Caco-2 (cell line): ENCODE results near the gene MECR. TPM values are rescaled to one million over a fixed set of nuclear protein-coding genes. Genes with fewer than 3 reads are reported as not detected.

ENCODE experiments used
- BruUV-seq: library from RNA; stranded (reverse); fragments of 400-500 nt; replicated peaks from 2 replicates; lab custom pipeline; 2021; lab: Mats Ljungman, UMichigan
- CTCF ChIA-PET: fragments of 300-600 bp; sonication (Branson Sonifier 250); formaldehyde crosslinking; loops from one replicate; lab custom pipeline; 2022; ENCODE audit warnings: antibody characterized with exemption; lab: Charles Lee
- POLR2A ChIA-PET: fragments of 300-600 bp; sonication (Branson Sonifier 250); formaldehyde crosslinking; loops from one replicate; lab custom pipeline; 2022; ENCODE audit warnings: antibody characterized with exemption; lab: Charles Lee
- DNase-seq, 2 experiments: peaks; one replicate each; pipeline versions ENCODE4 v3.0.0 to v3.0.0-alpha.2; 2020 to 2022
- H3K27me3 ChIP-seq: replicated peaks from 2 replicates; pipeline ENCODE4 v1.6.0; 2011; ENCODE audit warnings: low read length; ENCODE audit not compliant: control insufficient read depth, insufficient read depth
- H3K36me3 ChIP-seq: 2 replicates; pipeline ENCODE4 v1.5.1; 2011; ENCODE audit warnings: low read length; ENCODE audit not compliant: control insufficient read depth, insufficient read depth
- H3K4me1 ChIP-seq: fragments of 250-450 bp; sonication (Bioruptor Pico); 2 replicates; pipeline ENCODE4 v1.5.1; 2020; ENCODE audit warnings: mild to moderate bottlenecking
- H3K4me3 ChIP-seq: 2 replicates; pipeline ENCODE4 v1.5.1; 2011; ENCODE audit warnings: low read depth, mild to moderate bottlenecking, control low read depth, low read length
- H3K9me3 ChIP-seq: fragments of 250-450 bp; sonication (Bioruptor Pico); 2 replicates; pipeline ENCODE4 v1.5.1; 2020; ENCODE audit warnings: mild to moderate bottlenecking, moderate library complexity
- H3K27ac Mint-ChIP-seq: one replicate; pipeline ENCODE4 v1.8.0; 2022; ENCODE audit warnings: mixed read lengths; ENCODE audit not compliant: unreplicated experiment
- H3K27me3 Mint-ChIP-seq: one replicate; pipeline ENCODE4 v1.8.0; 2022; ENCODE audit warnings: mixed read lengths; ENCODE audit not compliant: insufficient read depth, unreplicated experiment
- H3K36me3 Mint-ChIP-seq: one replicate; pipeline ENCODE4 v1.8.0; 2022; ENCODE audit warnings: mild to moderate bottlenecking, mixed read lengths; ENCODE audit not compliant: insufficient read depth, unreplicated experiment
- H3K4me1 Mint-ChIP-seq: one replicate; pipeline ENCODE4 v1.8.0; 2022; ENCODE audit warnings: low read depth, mixed read lengths; ENCODE audit not compliant: unreplicated experiment
- H3K4me3 Mint-ChIP-seq: one replicate; pipeline ENCODE4 v1.8.0; 2022; ENCODE audit warnings: mild to moderate bottlenecking, moderate library complexity, mixed read lengths; ENCODE audit not compliant: unreplicated experiment
- H3K9me3 Mint-ChIP-seq: one replicate; pipeline ENCODE4 v1.8.0; 2022; ENCODE audit warnings: mixed read lengths; ENCODE audit not compliant: unreplicated experiment
- CTCF ChIP-seq, 2 experiments: fragments of 200-600 bp in 1 of 2; IDR thresholded peaks; 1 replicate in 1 of 2; 2 replicates in 1 of 2; pipeline versions ENCODE4 v1.5.1 to v1.8.0; 2011 to 2022; ENCODE audit warnings: antibody characterized with exemption in 1 of 2, control low read depth in 1 of 2, inconsistent platforms in 1 of 2, low read depth in 1 of 2, low read length in 1 of 2, mild to moderate bottlenecking in 1 of 2, moderate library complexity in 1 of 2; ENCODE audit not compliant: insufficient read depth in 1 of 2, severe bottlenecking in 1 of 2, unreplicated experiment in 1 of 2
- intact Hi-C: fragments of 100-400 bp; cut with micrococcal nuclease; formaldehyde crosslinking; loops from one replicate; pipeline ENCODE4 v1.10.0; 2022; ENCODE audit not compliant: unreplicated experiment
- total RNA-seq: library from RNA; stranded (reverse); gene quantifications from 2 replicates; pipeline ENCODE4 v1.2.3, GENCODE V29; 2022

Gene MECR
- total RNA-seq, 1 experiment from 2014 or later = 23.1 TPM

- ChIA-PET CTCF (interaction anchor here (0.7 kb wide), 1 partner anchor 11 kb away, joined by 4 read pairs; no protein-coding TSS in a partner anchor), POLR2A (no interaction called here)
- Histone ChIP-seq H3K36me3 (no peaks in the 10 kb centered on the region), H3K27me3 (no peaks in the 10 kb centered on the region), H3K4me3 (no peak overlapping the region), H3K9me3 (no peaks in the 10 kb centered on the region), H3K4me1 (0 out of 2 replicates have a peak, but pooled peaks cover 10% of the 10 kb centered on the region)
- no peaks in the 10 kb centered on the region for H3K4me1 Mint-ChIP-seq
- BruUV-seq = no TSS peak
- peaks cover 12% of the 10 kb centered on the region for H3K36me3 Mint-ChIP-seq
- intact Hi-C loops = no loop called here
- no peak overlapping the region for H3K27ac Mint-ChIP-seq
- DNase-seq = no peak
- TF ChIP-seq CTCF (IDR thresholded peaks at IDR 0.05; ENCODE audit: insufficient read depth in 1 of 2, low read depth in 1 of 2, low read length in 1 of 2, severe bottlenecking in 1 of 2, unreplicated experiment in 1 of 2) = no peak
- H3K9me3 Mint-ChIP-seq = no peaks in the 10 kb centered on the region
- no peak overlapping the region for H3K4me3 Mint-ChIP-seq
- no peaks in the 10 kb centered on the region for H3K27me3 Mint-ChIP-seq
These were observed 17.7 kb downstream of the MECR start for GRCh38 chr1:29213055-29213454.

GRCh38 chr1:29211086-29212030 lies 19.4 kb downstream of the MECR start:
- intact Hi-C loops = no loop called here
- no peak overlapping the region for H3K4me3 ChIP-seq
- H3K9me3 ChIP-seq = no peaks in the 10 kb centered on the region
- Mint-ChIP-seq H3K27ac (no peak overlapping the region), H3K27me3 (no peaks in the 10 kb centered on the region), H3K4me1 (no peaks in the 10 kb centered on the region), H3K36me3 (peaks cover 12% of the 10 kb centered on the region), H3K4me3 (no peak overlapping the region), H3K9me3 (no peaks in the 10 kb centered on the region)
- ChIA-PET POLR2A (no interaction called here), CTCF (no interaction called here)
- no TSS peak for BruUV-seq
- no peaks in the 10 kb centered on the region for H3K27me3 ChIP-seq
- no peaks in the 10 kb centered on the region for H3K36me3 ChIP-seq
- peaks cover 12% of the 10 kb centered on the region; the same call in 1 of the 2 replicates for H3K4me1 ChIP-seq
- TF ChIP-seq CTCF (IDR thresholded peaks at IDR 0.05; ENCODE audit: insufficient read depth in 1 of 2, low read depth in 1 of 2, low read length in 1 of 2, severe bottlenecking in 1 of 2, unreplicated experiment in 1 of 2) = no peak
- no peak for DNase-seq

- Mint-ChIP-seq H3K27me3 (no peaks in the 10 kb centered on the region), H3K27ac (no peak overlapping the region), H3K36me3 (peaks cover 17% of the 10 kb centered on the region), H3K9me3 (no peaks in the 10 kb centered on the region), H3K4me3 (no peak overlapping the region), H3K4me1 (no peaks in the 10 kb centered on the region)
- TF ChIP-seq CTCF (IDR thresholded peaks at IDR 0.05; ENCODE audit: insufficient read depth in 1 of 2, low read depth in 1 of 2, low read length in 1 of 2, severe bottlenecking in 1 of 2, unreplicated experiment in 1 of 2) = no peak
- POLR2A ChIA-PET = no interaction called here
- H3K36me3 ChIP-seq = no peaks in the 10 kb centered on the region
- DNase-seq = no peak
- BruUV-seq = no TSS peak
- H3K4me1 ChIP-seq = peaks cover 12% of the 10 kb centered on the region; the same call in 1 of the 2 replicates
- no peaks in the 10 kb centered on the region for H3K27me3 ChIP-seq
- no peak overlapping the region for H3K4me3 ChIP-seq
- CTCF ChIA-PET = no interaction called here
- H3K9me3 ChIP-seq = no peaks in the 10 kb centered on the region
- intact Hi-C loops = no loop called here
These were observed 20.3 kb downstream of the MECR start for GRCh38 chr1:29210278-29211085.
